ENCODE data around the gene TFAP2B.
A peak's percentile ranks its signal among the peaks of the same experiment; 100 is the strongest.

The TFAP2B gene

DNA sequence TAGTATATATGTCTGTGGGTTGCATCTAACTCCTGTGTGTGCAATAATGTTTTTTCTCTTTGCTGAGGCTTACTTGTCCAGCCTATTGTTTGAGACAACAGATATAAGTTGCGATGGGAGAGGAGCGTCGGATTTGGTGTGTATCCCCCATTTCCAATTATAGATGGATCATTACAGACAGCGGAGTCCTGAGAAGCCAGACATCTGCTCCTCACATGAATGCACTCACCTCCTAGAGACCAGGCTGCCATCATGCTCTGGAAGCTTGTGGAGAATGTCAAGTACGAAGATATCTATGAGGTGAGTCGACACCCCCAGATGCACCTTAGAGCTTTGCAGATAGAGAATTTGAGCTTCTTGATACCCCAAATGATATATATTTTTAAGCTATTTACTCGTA is at the start of gene TFAP2B:
Gene TFAP2B (plus strand): TSS at position 199 of the 400 bp plus-strand sequence. CDS start 21 bp downstream, at position 220.
- no peak for DNase-seq (ENCODE audit: low spot score in 2 of 2)
- Histone ChIP-seq H3K4me3 (no peak within 1 kb of the TSS), H3K4me1 (no peaks in the 10 kb centered on the region), H3K9me3 (no peaks in the 10 kb centered on the region), H3K36me3 (replicated peaks) (no peaks in the 10 kb centered on the region), H3K27me3 (ENCODE audit: low read depth) (peaks cover 60% of the 10 kb centered on the region)
- in situ Hi-C loops (cut with MboI; ENCODE audit: low sequenced_read_pairs): no loop called here

DNA sequence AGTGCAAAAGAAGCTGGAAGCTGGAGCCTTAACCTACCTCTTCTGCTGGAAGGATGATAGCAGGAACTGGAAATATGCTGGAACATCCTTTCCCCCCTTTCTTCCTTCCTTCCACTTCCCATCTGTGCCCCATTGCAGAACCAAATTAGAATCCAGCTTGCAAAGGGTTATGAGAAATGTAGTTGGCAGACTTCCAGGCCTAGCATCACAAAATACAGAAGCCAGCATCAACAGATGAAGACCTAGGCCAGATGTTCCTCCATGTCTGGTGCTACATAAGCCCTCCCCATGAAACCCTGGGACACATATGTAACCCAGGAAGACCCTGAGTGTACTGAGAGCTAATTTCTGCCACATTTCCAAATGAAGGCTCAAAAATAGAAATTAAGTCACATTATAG is 40.0 kb upstream of the TFAP2B start:
- H3K27me3 ChIP-seq (ENCODE audit: low read depth): no peaks in the 10 kb centered on the region
- no peaks in the 10 kb centered on the region for H3K9me3 ChIP-seq
- no peak for DNase-seq (ENCODE audit: low spot score in 2 of 2)
- in situ Hi-C loops (cut with MboI; ENCODE audit: low sequenced_read_pairs): loop anchor here (25.0 kb wide), 1 partner anchor 641 kb away; no protein-coding TSS in a partner anchor
- no peaks in the 10 kb centered on the region for H3K4me1 ChIP-seq
- no peak overlapping the region for H3K4me3 ChIP-seq
- H3K36me3 ChIP-seq (replicated peaks): no peaks in the 10 kb centered on the region

DNA sequence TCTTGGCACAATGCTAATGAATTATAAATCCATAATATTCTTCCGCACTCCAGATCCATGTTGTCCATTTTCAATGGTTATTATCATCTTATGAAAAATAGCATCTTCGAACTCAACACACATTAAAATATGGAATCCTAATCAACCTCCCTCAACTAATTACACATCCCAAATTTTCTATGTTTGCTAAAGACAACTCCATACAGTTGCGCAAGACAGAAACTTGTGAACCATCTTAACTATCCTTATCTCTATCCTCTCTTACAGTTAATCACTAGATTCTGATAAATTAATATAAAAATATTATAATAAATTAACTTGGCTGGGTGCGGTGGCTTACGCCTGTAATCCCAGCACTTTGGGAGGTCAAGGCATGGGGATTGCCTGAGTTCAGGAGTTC is 38.3 kb upstream of the TFAP2B start:
- Histone ChIP-seq H3K9me3 (no peaks in the 10 kb centered on the region), H3K4me1 (no peaks in the 10 kb centered on the region), H3K36me3 (replicated peaks) (no peaks in the 10 kb centered on the region), H3K27me3 (ENCODE audit: low read depth) (no peaks in the 10 kb centered on the region), H3K4me3 (no peak overlapping the region)
- no peak for DNase-seq (ENCODE audit: low spot score in 2 of 2)
- in situ Hi-C loops (cut with MboI; ENCODE audit: low sequenced_read_pairs): loop anchor here (25.0 kb wide), 1 partner anchor 643 kb away; no protein-coding TSS in a partner anchor

DNA sequence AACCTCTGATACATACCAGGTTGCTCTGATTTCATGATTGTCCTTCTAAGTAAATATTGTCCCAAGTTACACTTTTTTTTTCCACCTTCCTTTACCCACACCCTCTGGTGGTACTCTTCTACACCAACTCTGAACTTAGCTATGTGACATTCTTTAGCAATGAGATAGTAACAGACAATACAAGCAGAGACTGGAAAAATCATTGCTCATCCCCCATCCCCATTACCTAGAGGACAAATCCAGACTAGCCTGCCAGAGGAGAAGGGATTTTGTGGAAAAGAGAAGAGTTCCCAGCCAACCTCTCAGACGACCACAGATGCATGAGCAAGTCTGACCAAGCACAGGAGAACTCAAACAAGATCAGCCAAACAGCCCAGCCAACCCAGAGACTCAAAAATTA is 32.8 kb upstream of the TFAP2B start:
- in situ Hi-C loops (cut with MboI; ENCODE audit: low sequenced_read_pairs): loop anchor here (25.0 kb wide), 1 partner anchor 649 kb away; no protein-coding TSS in a partner anchor

DNA sequence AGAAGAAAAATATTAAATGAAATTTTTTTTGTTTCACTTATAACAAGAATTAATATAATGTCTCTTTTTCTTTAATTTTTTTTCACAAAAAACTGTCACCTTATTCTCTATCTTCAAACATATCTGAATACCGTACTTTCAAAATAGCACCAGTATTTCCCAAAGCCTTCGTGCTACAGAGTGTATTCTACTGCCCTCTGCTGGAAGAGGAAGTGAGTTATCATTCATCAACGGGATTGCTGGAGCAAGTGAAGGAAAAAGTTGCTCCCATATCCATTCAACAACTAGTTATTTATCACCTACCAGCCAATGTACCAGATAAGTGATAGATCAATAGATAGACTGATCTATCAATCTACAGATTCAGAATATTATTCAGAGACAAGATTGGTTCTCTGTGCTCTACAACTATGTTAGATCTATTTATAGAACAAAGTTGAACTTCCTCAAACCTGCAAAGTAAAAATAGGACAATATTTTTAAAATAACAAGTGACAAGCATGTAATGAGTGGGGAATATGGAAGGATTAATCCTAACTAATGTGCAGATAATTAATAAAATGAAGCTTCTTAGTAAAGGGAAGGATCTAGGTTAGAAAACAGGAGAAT is 26.7 kb upstream of the TFAP2B start:
- peak; percentile 28 to 34 for DNase-seq (ENCODE audit: low spot score in 2 of 2)
- no peaks in the 10 kb centered on the region for H3K36me3 ChIP-seq (replicated peaks)
- H3K4me3 ChIP-seq: no peak overlapping the region
- no peaks in the 10 kb centered on the region for H3K4me1 ChIP-seq
- no peaks in the 10 kb centered on the region for H3K9me3 ChIP-seq
- in situ Hi-C loops (cut with MboI; ENCODE audit: low sequenced_read_pairs): loop anchor here (25.0 kb wide), 1 partner anchor 655 kb away; no protein-coding TSS in a partner anchor
- no peaks in the 10 kb centered on the region for H3K27me3 ChIP-seq (ENCODE audit: low read depth)

More for the DNA sequence above, 32.8 kb upstream of the TFAP2B start:
- Histone ChIP-seq H3K4me1 (no peaks in the 10 kb centered on the region), H3K4me3 (no peak overlapping the region), H3K27me3 (ENCODE audit: low read depth) (no peaks in the 10 kb centered on the region), H3K36me3 (replicated peaks) (no peaks in the 10 kb centered on the region), H3K9me3 (no peaks in the 10 kb centered on the region)
- no peak for DNase-seq (ENCODE audit: low spot score in 2 of 2)

DNA sequence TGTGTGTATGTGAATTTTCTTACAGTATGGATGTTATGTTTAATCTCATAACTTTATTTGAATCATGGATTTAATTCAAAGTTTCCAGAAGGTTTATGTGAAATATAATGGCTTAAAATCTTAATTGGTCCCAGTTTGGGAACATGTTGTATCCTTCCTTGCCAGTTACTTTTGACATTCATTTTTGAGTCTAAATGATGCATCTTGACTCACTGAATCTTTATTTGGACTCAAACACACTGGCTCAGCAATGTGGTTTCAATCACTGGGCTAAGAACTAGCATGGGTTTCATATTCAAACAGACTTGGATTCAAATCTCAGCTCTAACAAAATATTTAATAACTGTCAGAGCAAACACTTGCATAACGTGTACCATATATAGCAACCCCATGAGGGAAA is 25.9 kb upstream of the TFAP2B start:
- Histone ChIP-seq H3K4me3 (no peak overlapping the region), H3K36me3 (replicated peaks) (no peaks in the 10 kb centered on the region), H3K4me1 (no peaks in the 10 kb centered on the region), H3K9me3 (no peaks in the 10 kb centered on the region), H3K27me3 (ENCODE audit: low read depth) (no peaks in the 10 kb centered on the region)
- DNase-seq (ENCODE audit: low spot score in 2 of 2): no peak
- in situ Hi-C loops (cut with MboI; ENCODE audit: low sequenced_read_pairs): loop anchor here (25.0 kb wide), 1 partner anchor 655 kb away; no protein-coding TSS in a partner anchor

DNA sequence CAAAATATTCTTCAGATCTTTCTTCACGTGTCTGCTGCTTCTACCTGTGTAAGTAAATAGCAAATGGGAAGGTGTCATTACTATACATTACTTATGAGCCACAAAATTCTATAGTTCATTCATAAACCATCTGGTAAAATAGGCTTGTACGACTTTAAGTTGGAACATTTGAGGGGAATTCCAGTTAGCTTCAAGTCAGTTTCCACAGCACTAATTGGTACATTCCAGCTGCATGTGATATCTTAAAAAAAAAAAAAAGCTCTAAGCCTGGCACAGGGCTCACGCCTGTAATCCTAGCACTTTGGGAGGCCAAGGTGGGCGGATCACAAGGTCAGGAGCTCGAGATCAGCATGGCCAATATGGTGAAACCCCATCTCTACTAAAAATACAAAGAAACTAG is 23.1 kb upstream of the TFAP2B start:
- Histone ChIP-seq H3K4me1 (no peaks in the 10 kb centered on the region), H3K27me3 (ENCODE audit: low read depth) (no peaks in the 10 kb centered on the region), H3K4me3 (no peak overlapping the region), H3K9me3 (no peaks in the 10 kb centered on the region), H3K36me3 (replicated peaks) (no peaks in the 10 kb centered on the region)
- in situ Hi-C loops (cut with MboI; ENCODE audit: low sequenced_read_pairs): loop anchor here (25.0 kb wide), 1 partner anchor 658 kb away; no protein-coding TSS in a partner anchor
- no peak for DNase-seq (ENCODE audit: low spot score in 2 of 2)

DNA sequence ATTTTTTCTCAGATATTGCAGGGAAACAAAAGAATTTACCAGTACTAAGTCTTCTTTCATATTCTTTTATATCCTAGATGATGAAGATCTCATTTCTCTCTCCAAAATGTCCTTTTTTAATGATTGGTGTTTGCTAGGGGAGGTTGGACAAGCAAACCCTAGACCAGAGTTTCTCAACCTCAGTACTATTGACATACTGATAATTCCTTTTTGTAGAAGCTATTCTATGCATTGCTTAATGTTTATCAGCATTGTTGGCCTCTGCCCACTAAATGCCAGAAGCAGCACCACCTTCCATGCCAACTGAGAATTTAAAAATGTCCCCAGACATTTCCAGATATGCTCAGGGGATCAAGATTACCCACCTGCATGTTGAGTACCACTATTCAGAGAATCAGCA is 14.4 kb upstream of the TFAP2B start:
- no peaks in the 10 kb centered on the region for H3K4me1 ChIP-seq
- no peaks in the 10 kb centered on the region for H3K9me3 ChIP-seq
- in situ Hi-C loops (cut with MboI; ENCODE audit: low sequenced_read_pairs): no loop called here
- H3K4me3 ChIP-seq: no peak overlapping the region
- no peaks in the 10 kb centered on the region for H3K36me3 ChIP-seq (replicated peaks)
- no peaks in the 10 kb centered on the region for H3K27me3 ChIP-seq (ENCODE audit: low read depth)
- DNase-seq (ENCODE audit: low spot score in 2 of 2): no peak

DNA sequence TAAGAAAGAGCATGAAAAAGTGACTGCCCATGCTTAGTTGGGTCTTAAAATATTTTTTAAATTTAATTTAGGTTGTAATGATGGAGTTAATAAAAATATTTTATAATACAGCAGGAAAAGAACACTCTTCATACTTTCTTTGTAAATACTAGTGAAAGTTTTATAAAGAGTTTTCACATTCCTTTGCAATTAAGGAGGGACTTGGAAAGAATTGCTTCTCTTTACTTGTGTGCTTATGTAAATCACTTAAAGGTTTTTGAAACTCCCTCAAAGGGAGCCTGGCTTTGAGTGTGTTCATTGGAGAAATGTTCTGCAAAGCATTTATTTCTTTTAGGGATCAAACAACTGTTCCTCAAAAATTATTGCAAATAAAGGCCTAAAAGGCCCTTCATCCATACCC is 11.6 kb upstream of the TFAP2B start:
- no peaks in the 10 kb centered on the region for H3K4me1 ChIP-seq
- DNase-seq (ENCODE audit: low spot score in 2 of 2): no peak
- H3K27me3 ChIP-seq (ENCODE audit: low read depth): no peaks in the 10 kb centered on the region
- H3K36me3 ChIP-seq (replicated peaks): no peaks in the 10 kb centered on the region
- no peaks in the 10 kb centered on the region for H3K9me3 ChIP-seq
- no peak overlapping the region for H3K4me3 ChIP-seq
- in situ Hi-C loops (cut with MboI; ENCODE audit: low sequenced_read_pairs): no loop called here

DNA sequence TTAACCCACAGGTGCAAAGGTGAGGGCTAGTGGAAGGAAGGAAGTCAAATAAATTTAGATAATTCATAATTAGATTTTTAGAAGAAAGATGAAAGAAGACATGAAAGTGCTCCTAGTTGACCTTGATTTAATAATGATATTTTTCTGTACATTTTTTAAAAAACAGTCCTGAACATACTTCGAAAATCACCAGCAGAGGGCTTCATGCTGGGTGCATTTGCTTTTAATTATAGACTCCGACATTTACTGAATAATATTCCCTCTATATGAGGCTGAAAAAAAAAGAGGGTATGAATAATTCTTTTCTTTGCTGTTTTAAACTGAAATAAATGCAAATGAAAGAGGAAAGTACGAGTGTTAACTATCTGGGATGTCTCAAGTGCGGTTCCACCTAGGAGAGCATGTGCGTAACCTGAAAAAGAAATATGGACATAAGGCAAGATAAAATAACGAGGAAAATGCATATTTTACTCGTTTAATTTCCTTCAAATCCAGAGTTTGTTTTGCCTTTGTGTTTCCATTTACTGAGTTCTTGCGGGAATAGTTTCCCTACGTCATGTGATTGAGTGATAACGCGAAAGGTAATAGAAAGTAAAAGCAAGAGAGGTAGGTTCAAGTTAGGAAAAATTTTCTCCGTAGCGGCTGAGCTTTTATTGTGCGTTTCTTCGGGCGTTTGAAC is 3.1 kb upstream of the TFAP2B start:
- Histone ChIP-seq H3K4me1 (no peaks in the 10 kb centered on the region), H3K9me3 (no peaks in the 10 kb centered on the region), H3K27me3 (ENCODE audit: low read depth) (peaks cover 36% of the 10 kb centered on the region), H3K36me3 (replicated peaks) (no peaks in the 10 kb centered on the region), H3K4me3 (peak overlapping the region; percentile 10; the same call in 1 of the 2 replicates)
- no peak for DNase-seq (ENCODE audit: low spot score in 2 of 2)
- in situ Hi-C loops (cut with MboI; ENCODE audit: low sequenced_read_pairs): no loop called here

DNA sequence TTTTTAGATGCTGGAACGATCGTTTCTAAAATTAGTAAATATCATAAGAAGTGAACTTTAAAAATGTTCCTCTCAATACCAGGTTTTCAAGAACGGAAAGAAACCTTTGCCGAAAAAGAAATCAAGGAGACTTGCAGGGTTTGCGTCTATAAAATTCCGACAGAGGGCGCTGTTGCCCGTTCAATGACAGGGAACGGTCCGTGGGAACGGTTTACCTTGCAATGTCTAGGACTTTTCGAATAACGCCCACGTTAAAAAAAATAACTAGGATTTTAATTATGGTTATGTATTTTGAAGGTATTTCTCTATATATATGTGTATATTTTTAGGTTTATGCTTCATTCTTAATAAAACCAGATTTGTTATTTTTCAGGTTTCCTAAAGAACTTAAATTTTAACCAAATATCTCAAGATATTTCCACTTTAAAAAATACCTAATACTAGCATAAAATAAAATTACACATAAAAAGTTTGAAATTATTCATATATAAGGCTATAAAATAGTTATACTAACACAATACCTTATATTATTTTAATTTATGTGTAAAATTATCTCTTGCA is 2.5 kb upstream of the TFAP2B start:
- in situ Hi-C loops (cut with MboI; ENCODE audit: low sequenced_read_pairs): no loop called here
- Histone ChIP-seq H3K4me3 (peak overlapping the region; percentile 10; the same call in 1 of the 2 replicates), H3K4me1 (no peaks in the 10 kb centered on the region), H3K27me3 (ENCODE audit: low read depth) (peaks cover 42% of the 10 kb centered on the region), H3K9me3 (no peaks in the 10 kb centered on the region), H3K36me3 (replicated peaks) (no peaks in the 10 kb centered on the region)
- DNase-seq (ENCODE audit: low spot score in 2 of 2): peak; percentile 64 to 82

DNA sequence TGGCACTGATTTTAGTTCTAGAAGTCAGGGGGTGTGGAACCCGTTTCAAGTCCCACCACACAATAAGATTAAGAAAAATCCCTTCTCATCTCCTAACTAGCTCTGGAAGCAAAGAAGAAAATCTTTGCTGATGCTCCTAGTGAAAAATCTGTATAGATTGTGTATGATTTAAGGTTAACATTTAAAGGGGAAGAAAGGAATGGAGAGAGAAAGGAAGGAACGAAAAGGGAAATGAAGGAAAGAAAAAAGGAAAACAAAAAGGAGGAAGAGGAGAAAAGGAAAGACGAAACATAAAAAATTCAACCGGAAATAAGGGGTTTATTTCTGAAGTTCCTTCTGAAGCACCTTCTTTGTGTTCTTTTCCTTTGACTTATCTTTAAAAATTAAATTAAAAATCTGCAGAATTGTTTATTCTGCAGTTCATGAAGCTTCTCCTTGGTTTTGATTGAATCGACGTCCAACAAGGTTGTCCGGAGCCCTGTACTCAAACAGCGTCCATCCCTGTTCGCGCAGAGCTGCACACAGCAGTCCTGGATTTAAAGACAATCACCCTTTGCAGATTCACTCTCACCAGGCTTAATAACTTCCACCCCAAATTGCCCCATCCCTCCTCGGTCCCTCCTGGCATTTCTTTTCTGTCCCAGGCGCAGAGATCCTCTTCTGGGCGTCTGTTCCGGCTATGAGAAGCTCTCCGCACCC is 1.6 kb upstream of the TFAP2B start:
- Histone ChIP-seq H3K4me1 (no peaks in the 10 kb centered on the region), H3K9me3 (no peaks in the 10 kb centered on the region), H3K4me3 (no peak overlapping the region), H3K36me3 (replicated peaks) (no peaks in the 10 kb centered on the region), H3K27me3 (ENCODE audit: low read depth) (peaks cover 48% of the 10 kb centered on the region)
- in situ Hi-C loops (cut with MboI; ENCODE audit: low sequenced_read_pairs): no loop called here
- no peak for DNase-seq (ENCODE audit: low spot score in 2 of 2)

DNA sequence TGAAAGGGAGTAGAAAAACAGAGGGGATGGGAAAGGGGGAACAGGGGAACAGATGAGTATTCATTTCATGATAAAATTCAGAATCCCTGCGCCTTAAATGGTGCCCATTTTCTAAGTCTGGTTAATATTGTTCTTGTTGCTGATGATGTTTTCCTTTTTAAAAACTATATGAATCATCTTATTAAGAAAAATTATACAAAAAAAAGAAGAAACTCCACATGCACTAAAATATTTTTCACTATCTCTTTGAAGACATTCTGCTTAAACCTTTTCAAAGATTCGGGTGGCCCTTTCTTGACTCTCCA is 1.1 kb upstream of the TFAP2B start:
- no peak overlapping the region for H3K4me3 ChIP-seq
- in situ Hi-C loops (cut with MboI; ENCODE audit: low sequenced_read_pairs): no loop called here

DNA sequence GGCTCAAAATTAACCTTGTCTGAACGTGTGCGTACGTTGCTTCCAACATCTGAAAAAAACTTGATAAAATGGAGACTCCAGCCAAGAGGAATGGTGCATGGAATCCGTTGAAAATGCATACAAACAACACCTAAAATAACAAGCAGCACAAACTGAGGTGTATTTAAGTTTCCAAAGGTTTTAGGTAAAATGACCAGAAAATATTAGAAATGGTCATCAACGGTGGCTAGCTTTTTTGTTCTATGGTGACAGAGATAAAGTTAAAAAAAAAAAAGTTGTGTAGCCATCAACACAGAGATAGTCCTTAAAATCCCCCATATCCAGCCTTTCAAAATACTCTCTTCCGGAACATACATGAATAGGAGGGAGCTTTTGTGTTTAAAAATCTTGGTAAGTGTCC is 651 bp upstream of the TFAP2B start:
- H3K9me3 ChIP-seq: no peaks in the 10 kb centered on the region
- no peaks in the 10 kb centered on the region for H3K36me3 ChIP-seq (replicated peaks)
- in situ Hi-C loops (cut with MboI; ENCODE audit: low sequenced_read_pairs): no loop called here
- H3K4me1 ChIP-seq: no peaks in the 10 kb centered on the region
- no peak for DNase-seq (ENCODE audit: low spot score in 2 of 2)
- H3K27me3 ChIP-seq (ENCODE audit: low read depth): peaks cover 57% of the 10 kb centered on the region
- no peak overlapping the region for H3K4me3 ChIP-seq

More for the DNA sequence above, 1.1 kb upstream of the TFAP2B start:
- Histone ChIP-seq H3K27me3 (ENCODE audit: low read depth) (peaks cover 53% of the 10 kb centered on the region), H3K9me3 (no peaks in the 10 kb centered on the region), H3K36me3 (replicated peaks) (no peaks in the 10 kb centered on the region), H3K4me1 (no peaks in the 10 kb centered on the region)
- no peak for DNase-seq (ENCODE audit: low spot score in 2 of 2)
